Suprapubic skin (tissue), 4 donors: ENCODE results near the gene CASKIN2. TPM values are rescaled to one million over a fixed set of nuclear protein-coding genes. Genes with fewer than 3 reads are reported as not detected.
"Not testable (repeated sequence)": the region's sequence is repeated elsewhere in the genome, so short reads cannot be mapped to it uniquely, and the experiment has no call there.

Experiments used
- DNase-seq, 2 donors: peaks; one replicate each; pipeline ENCODE4 v3.0.0-alpha.2; 2019; ENCODE audit warnings: low spot score in 2 of 2
- H3K27ac ChIP-seq: fragments of 200-600 bp; sonication (generic); one replicate; pipeline ENCODE4 v1.5.1; 2019
- H3K27me3 ChIP-seq: fragments of 200-600 bp; sonication (generic); one replicate; pipeline ENCODE4 v1.5.1; 2019
- H3K36me3 ChIP-seq: fragments of 200-600 bp; sonication (generic); one replicate; pipeline ENCODE4 v1.5.1; 2019
- H3K4me1 ChIP-seq: fragments of 200-600 bp; sonication (generic); one replicate; pipeline ENCODE4 v1.5.1; 2019
- H3K4me3 ChIP-seq: fragments of 200-600 bp; sonication (generic); one replicate; pipeline ENCODE4 v1.5.1; 2019; ENCODE audit warnings: mild to moderate bottlenecking
- H3K9me3 ChIP-seq: fragments of 200-600 bp; sonication (generic); one replicate; pipeline ENCODE4 v1.5.1; 2019
- EP300 ChIP-seq: sonication (generic); formaldehyde crosslinking; IDR thresholded peaks from one replicate; pipeline ENCODE4 v1.6.1; 2017; ENCODE audit warnings: antibody characterized with exemption
- POLR2A ChIP-seq, 2 donors: fragments of 450-650 bp; IDR thresholded peaks; one replicate each; pipeline ENCODE4 v1.6.1; 2017; ENCODE audit warnings: antibody characterized with exemption in 2 of 2, mild to moderate bottlenecking in 2 of 2, moderate library complexity in 2 of 2
- POLR2AphosphoS5 ChIP-seq, 3 donors: sonication (generic); formaldehyde crosslinking; IDR thresholded peaks; one replicate each; pipeline ENCODE4 v1.6.1; 2017; ENCODE audit warnings: antibody characterized with exemption in 3 of 3
- WGBS: methylation state at CpG from one replicate; pipeline ENCODE4 v1.1.5; 2018; 5-methylcytosine and 5-hydroxymethylcytosine counted together
- total RNA-seq, 4 donors: library from RNA; depleted of rRNA; stranded (reverse); fragments of >200 nt; gene quantifications; one replicate each; pipeline ENCODE4 v1.1.0, GENCODE V29; 2016
- TF ChIP-seq, protein P1 (sequence below), 2 donors: fragments of 200-600 bp in 1 of 2; fragments of 450-650 bp in 1 of 2; sonication (generic) in 1 of 2; IDR thresholded peaks; one replicate each; pipeline ENCODE4 v1.5.1; 2016 to 2019; ENCODE audit warnings: antibody characterized with exemption in 2 of 2, mild to moderate bottlenecking in 1 of 2, moderate library complexity in 1 of 2

CASKIN2 gene
- total RNA-seq, 4 donors from 2014 or later: 18.7 to 25.1 (median 22.1) TPM

GRCh38 chr17:75457047-75457654 lies 58.2 kb downstream of the CASKIN2 start:
- H3K36me3 ChIP-seq: no peaks in the 10 kb centered on the region
- 7% methylated on average over 18 of the region's 38 CpGs for WGBS
- no peaks in the 10 kb centered on the region for H3K9me3 ChIP-seq
- peak overlapping the region; percentile 89 for H3K4me3 ChIP-seq
- peak overlapping the region; percentile 78 for H3K27ac ChIP-seq
- TF ChIP-seq, protein P1, sequence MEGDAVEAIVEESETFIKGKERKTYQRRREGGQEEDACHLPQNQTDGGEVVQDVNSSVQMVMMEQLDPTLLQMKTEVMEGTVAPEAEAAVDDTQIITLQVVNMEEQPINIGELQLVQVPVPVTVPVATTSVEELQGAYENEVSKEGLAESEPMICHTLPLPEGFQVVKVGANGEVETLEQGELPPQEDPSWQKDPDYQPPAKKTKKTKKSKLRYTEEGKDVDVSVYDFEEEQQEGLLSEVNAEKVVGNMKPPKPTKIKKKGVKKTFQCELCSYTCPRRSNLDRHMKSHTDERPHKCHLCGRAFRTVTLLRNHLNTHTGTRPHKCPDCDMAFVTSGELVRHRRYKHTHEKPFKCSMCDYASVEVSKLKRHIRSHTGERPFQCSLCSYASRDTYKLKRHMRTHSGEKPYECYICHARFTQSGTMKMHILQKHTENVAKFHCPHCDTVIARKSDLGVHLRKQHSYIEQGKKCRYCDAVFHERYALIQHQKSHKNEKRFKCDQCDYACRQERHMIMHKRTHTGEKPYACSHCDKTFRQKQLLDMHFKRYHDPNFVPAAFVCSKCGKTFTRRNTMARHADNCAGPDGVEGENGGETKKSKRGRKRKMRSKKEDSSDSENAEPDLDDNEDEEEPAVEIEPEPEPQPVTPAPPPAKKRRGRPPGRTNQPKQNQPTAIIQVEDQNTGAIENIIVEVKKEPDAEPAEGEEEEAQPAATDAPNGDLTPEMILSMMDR (IDR thresholded peaks at IDR 0.05): no peak
- TF ChIP-seq EP300 (no peak), POLR2AphosphoS5 (IDR thresholded peaks at IDR 0.05) (no peak), POLR2A (IDR thresholded peaks at IDR 0.05) (no peak)
- DNase-seq: no peak
- H3K27me3 ChIP-seq: no peaks in the 10 kb centered on the region
- peaks cover 35% of the 10 kb centered on the region for H3K4me1 ChIP-seq

- peaks cover 35% of the 10 kb centered on the region for H3K4me1 ChIP-seq
- 1% methylated on average over 25 of the region's 33 CpGs for WGBS
- DNase-seq: peak; percentile 96 to 98
Observed at GRCh38 chr17:75456417-75457046, 58.8 kb downstream of the CASKIN2 start, which contains the start of gene TMEM94. TMEM94 (plus strand) TSS chr17:75456635; CDS start chr17:75471906, 15,271 bp downstream.

GRCh38 chr17:75456039-75456416 lies 59.3 kb downstream of the CASKIN2 start:
- Histone ChIP-seq H3K9me3 (no peaks in the 10 kb centered on the region), H3K27ac (peak overlapping the region; percentile 78), H3K27me3 (no peaks in the 10 kb centered on the region), H3K4me3 (peak overlapping the region; percentile 89), H3K36me3 (no peaks in the 10 kb centered on the region), H3K4me1 (peaks cover 35% of the 10 kb centered on the region)
- peak in 1 of 2 donors; percentile 70 for DNase-seq
- TF ChIP-seq, protein P1 (IDR thresholded peaks at IDR 0.05): no peak
- TF ChIP-seq EP300 (no peak), POLR2AphosphoS5 (IDR thresholded peaks at IDR 0.05) (no peak), POLR2A (IDR thresholded peaks at IDR 0.05) (no peak)
- 3% methylated on average over 13 of the region's 13 CpGs for WGBS

More at GRCh38 chr17:75456417-75457046, 58.8 kb downstream of the CASKIN2 start, which contains the start of gene TMEM94:
- H3K4me3 ChIP-seq: peak within 1 kb of the TSS; percentile 89
- TF ChIP-seq POLR2A (IDR thresholded peaks at IDR 0.05) (peak in 1 of 2 donors; percentile 38), POLR2AphosphoS5 (IDR thresholded peaks at IDR 0.05) (peak in 2 of 3 donors; percentile 29 to 52)
- TF ChIP-seq, protein P1 (IDR thresholded peaks at IDR 0.05): no peak
- H3K27me3 ChIP-seq: no peaks in the 10 kb centered on the region
- peak within 1 kb of the TSS; percentile 78 for H3K27ac ChIP-seq
- no peaks in the 10 kb centered on the region for H3K9me3 ChIP-seq
- H3K36me3 ChIP-seq: no peaks in the 10 kb centered on the region

- H3K9me3 ChIP-seq, H3K36me3 ChIP-seq, DNase-seq, H3K4me3 ChIP-seq, H3K27ac ChIP-seq, H3K27me3 ChIP-seq: not testable (repeated sequence)
- peaks cover 29% of the 10 kb centered on the region for H3K4me1 ChIP-seq
- 96% methylated on average over 3 of the region's 3 CpGs for WGBS
Observed at GRCh38 chr17:75454672-75455071, 60.7 kb downstream of the CASKIN2 start.

DNA sequence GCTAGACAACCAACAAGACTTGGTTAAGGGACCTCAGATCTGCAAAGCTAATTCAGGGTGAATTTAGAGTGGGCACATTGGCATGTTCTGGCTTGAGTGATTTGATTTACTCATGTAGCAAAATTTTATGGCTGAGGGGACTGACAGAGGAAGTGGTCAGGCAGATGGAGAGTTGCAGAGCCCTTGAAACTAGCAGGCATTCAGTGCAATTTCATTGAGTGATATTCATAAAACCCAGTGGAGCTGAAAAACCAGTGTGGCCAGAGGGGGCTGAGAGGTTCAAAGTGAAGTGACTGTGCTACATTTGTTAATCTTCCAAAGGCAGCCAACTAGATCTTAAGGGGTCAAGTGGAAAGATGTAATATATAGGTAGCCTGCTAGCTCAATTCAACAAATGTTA lies 61.1 kb downstream of the CASKIN2 start:
- Histone ChIP-seq H3K4me1 (peaks cover 24% of the 10 kb centered on the region), H3K4me3 (no peak overlapping the region), H3K9me3 (no peaks in the 10 kb centered on the region), H3K27me3 (no peaks in the 10 kb centered on the region), H3K27ac (no peak overlapping the region), H3K36me3 (no peaks in the 10 kb centered on the region)
- no peak for DNase-seq
- TF ChIP-seq, protein P1 (IDR thresholded peaks at IDR 0.05): no peak
- TF ChIP-seq POLR2AphosphoS5 (IDR thresholded peaks at IDR 0.05) (no peak), EP300 (no peak), POLR2A (IDR thresholded peaks at IDR 0.05) (no peak)
